SK-N-MC (cell line): ENCODE measurements around the gene KRT71.

Experiments
- DNase-seq: peaks from one replicate; pipeline ENCODE4 v3.0.0-alpha.2; 2011; ENCODE audit warnings: low read depth, low spot score
- H3K27ac ChIP-seq: fragments of 200-600 bp; sonication (generic); 2 replicates; pipeline ENCODE4 v1.5.1; 2016; ENCODE audit warnings: mixed run types
- H3K36me3 ChIP-seq: fragments of 200-600 bp; sonication (generic); 2 replicates; pipeline ENCODE4 v1.6.1; 2017; ENCODE audit warnings: antibody characterized with exemption, low read length, mixed read lengths; ENCODE audit not compliant: insufficient read depth
- H3K4me3 ChIP-seq: fragments of 200-600 bp; sonication (generic); 2 replicates; pipeline ENCODE4 v1.5.1; 2016
- H3K9ac ChIP-seq: fragments of 200-600 bp; sonication (generic); 2 replicates; pipeline ENCODE4 v1.8.0; 2017; ENCODE audit warnings: mixed run types, mixed read lengths; ENCODE audit not compliant: insufficient read length
- H3K9me3 ChIP-seq: fragments of 200-600 bp; sonication (generic); 2 replicates; pipeline ENCODE4 v1.6.1; 2017; ENCODE audit warnings: low read depth, mild to moderate bottlenecking, antibody characterized with exemption, low read length, moderate library complexity, mixed read lengths
- EZH2 ChIP-seq: fragments of 200-600 bp; sonication (generic); IDR thresholded peaks from one replicate; pipeline ENCODE4 v1.6.1; 2017; ENCODE audit warnings: antibody characterized with exemption
- FOXP2 ChIP-seq: optimal IDR thresholded peaks from 2 replicates; pipeline ENCODE3; 2011; ENCODE audit warnings: mild to moderate bottlenecking, moderate library complexity; ENCODE audit not compliant: insufficient read depth; ENCODE audit errors: extremely low read length, control extremely low read depth
- POLR2AphosphoS5 ChIP-seq: IDR thresholded peaks from 2 replicates; pipeline ENCODE4 v1.6.1; 2012; ENCODE audit warnings: mild to moderate bottlenecking, low read depth, low read length, borderline replicate concordance

Gene KRT71

GRCh38 chr12:52517888-52518287, 35.1 kb downstream of the KRT71 start:
- H3K4me3 ChIP-seq: no peak overlapping the region

GRCh38 chr12:52517005-52517835, 35.7 kb downstream of the KRT71 start:
- no peak for TF ChIP-seq POLR2AphosphoS5
- no peak for TF ChIP-seq EZH2
- no peak for TF ChIP-seq FOXP2
- Histone ChIP-seq H3K4me3 (no peak overlapping the region), H3K9me3 (no peaks in the 10 kb centered on the region), H3K9ac (no peak overlapping the region), H3K36me3 (no peaks in the 10 kb centered on the region), H3K27ac (no peak overlapping the region)
- DNase-seq: no peak

More at GRCh38 chr12:52517888-52518287, 35.1 kb downstream of the KRT71 start:
- no peak overlapping the region for H3K9ac ChIP-seq
- H3K9me3 ChIP-seq: no peaks in the 10 kb centered on the region
- DNase-seq: no peak
- no peak overlapping the region for H3K27ac ChIP-seq
- no peaks in the 10 kb centered on the region for H3K36me3 ChIP-seq
- TF ChIP-seq POLR2AphosphoS5: no peak
- TF ChIP-seq FOXP2: no peak
- TF ChIP-seq EZH2: no peak

GRCh38 chr12:52515927-52516831, 36.8 kb downstream of the KRT71 start:
- Histone ChIP-seq H3K9ac (no peak overlapping the region), H3K9me3 (no peaks in the 10 kb centered on the region), H3K27ac (no peak overlapping the region), H3K36me3 (no peaks in the 10 kb centered on the region), H3K4me3 (no peak overlapping the region)
- TF ChIP-seq FOXP2: no peak
- no peak for TF ChIP-seq POLR2AphosphoS5
- TF ChIP-seq EZH2: no peak
- DNase-seq: no peak

- Histone ChIP-seq H3K36me3 (no peaks in the 10 kb centered on the region), H3K27ac (no peak overlapping the region), H3K9ac (no peak overlapping the region), H3K9me3 (no peaks in the 10 kb centered on the region), H3K4me3 (no peak overlapping the region)
- TF ChIP-seq EZH2: no peak
- no peak for DNase-seq
Observed at GRCh38 chr12:52515319-52515646, 37.7 kb downstream of the KRT71 start.

- DNase-seq: no peak
- Histone ChIP-seq H3K27ac (no peak overlapping the region), H3K36me3 (no peaks in the 10 kb centered on the region), H3K4me3 (no peak overlapping the region), H3K9ac (no peak overlapping the region), H3K9me3 (no peaks in the 10 kb centered on the region)
- TF ChIP-seq EZH2 (no peak), FOXP2 (no peak), POLR2AphosphoS5 (no peak)
Observed at GRCh38 chr12:52514471-52515318, 38.2 kb downstream of the KRT71 start.

GRCh38 chr12:52513736-52514135, 39.2 kb downstream of the KRT71 start:
- no peak overlapping the region for H3K27ac ChIP-seq
- DNase-seq: no peak
- no peak overlapping the region for H3K9ac ChIP-seq
- no peaks in the 10 kb centered on the region for H3K9me3 ChIP-seq
- H3K36me3 ChIP-seq: no peaks in the 10 kb centered on the region
- H3K4me3 ChIP-seq: no peak overlapping the region
- TF ChIP-seq EZH2 (no peak), FOXP2 (no peak), POLR2AphosphoS5 (no peak)

GRCh38 chr12:52508211-52508610, 44.7 kb downstream of the KRT71 start:
- DNase-seq: no peak
- H3K9me3 ChIP-seq: no peaks in the 10 kb centered on the region
- H3K9ac ChIP-seq: no peak overlapping the region
- no peak overlapping the region for H3K4me3 ChIP-seq
- H3K27ac ChIP-seq: no peak overlapping the region
- no peaks in the 10 kb centered on the region for H3K36me3 ChIP-seq
- TF ChIP-seq POLR2AphosphoS5 (no peak), EZH2 (no peak), FOXP2 (no peak)

GRCh38 chr12:52506858-52507715, 45.9 kb downstream of the KRT71 start:
- no peak overlapping the region for H3K4me3 ChIP-seq
- no peaks in the 10 kb centered on the region for H3K36me3 ChIP-seq
- H3K27ac ChIP-seq: no peak overlapping the region
- no peak for DNase-seq
- no peak overlapping the region for H3K9ac ChIP-seq
- TF ChIP-seq EZH2 (no peak), FOXP2 (no peak), POLR2AphosphoS5 (no peak)
- no peaks in the 10 kb centered on the region for H3K9me3 ChIP-seq
